Stimulated activated CD4-positive, alpha-beta T cell treated with anti-CD3 and anti-CD28 coated beads, Interleukin-2, amount 100 ng/mL, for 4 hours (primary cell): ENCODE results near the gene PLA2G7.
"Not testable (repeated sequence)": the region's sequence is repeated elsewhere in the genome, so short reads cannot be mapped to it uniquely, and the experiment has no call there.

Experiments
- DNase-seq: peaks from one replicate; pipeline ENCODE4 v3.0.0-alpha.2; 2020; ENCODE audit warnings: low read depth

The PLA2G7 gene

GRCh38 chr6:46748940-46749503 is 13.8 kb upstream of the PLA2G7 start:
- DNase-seq = no peak

- no peak for DNase-seq
These were observed 11.5 kb upstream of the PLA2G7 start, which contains the start of gene ANKRD66 for GRCh38 chr6:46746696-46747095. Gene ANKRD66, plus strand, starts transcription at chr6:46746933. Its CDS starts 5,016 bp downstream, at chr6:46751949.

GRCh38 chr6:46745973-46746372 is 10.8 kb upstream of the PLA2G7 start:
- DNase-seq = no peak

DNA sequence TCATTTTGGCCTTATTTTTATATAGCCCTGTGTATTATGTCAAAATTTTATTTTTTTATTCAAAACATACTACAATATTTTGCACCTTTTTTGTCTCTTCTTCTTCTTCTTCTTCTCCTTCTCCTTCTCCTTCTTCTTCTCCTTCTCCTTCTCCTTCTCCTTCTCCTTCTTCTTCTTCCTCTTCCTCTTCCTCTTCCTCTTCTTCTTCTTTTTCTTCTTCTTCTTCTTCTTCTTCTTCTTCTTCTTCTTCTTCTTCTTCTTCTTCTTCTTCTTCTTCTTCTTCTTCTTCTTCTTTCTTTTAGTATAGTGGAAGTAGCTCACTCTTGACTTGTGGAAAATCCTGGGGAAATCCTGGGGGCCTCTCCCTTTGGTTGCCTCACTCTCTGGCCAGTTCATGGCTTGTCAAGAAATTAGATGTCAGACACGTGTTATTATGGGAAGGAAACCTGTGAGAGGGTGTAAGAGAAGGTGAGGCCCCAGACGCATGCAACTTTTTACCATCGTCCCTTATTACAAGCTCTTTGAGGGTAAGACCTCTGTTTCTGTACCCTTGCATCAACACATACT is 9.1 kb upstream of the PLA2G7 start:
- DNase-seq = not testable (repeated sequence)

GRCh38 chr6:46743425-46744158 is 8.4 kb upstream of the PLA2G7 start:
- no peak for DNase-seq

DNA sequence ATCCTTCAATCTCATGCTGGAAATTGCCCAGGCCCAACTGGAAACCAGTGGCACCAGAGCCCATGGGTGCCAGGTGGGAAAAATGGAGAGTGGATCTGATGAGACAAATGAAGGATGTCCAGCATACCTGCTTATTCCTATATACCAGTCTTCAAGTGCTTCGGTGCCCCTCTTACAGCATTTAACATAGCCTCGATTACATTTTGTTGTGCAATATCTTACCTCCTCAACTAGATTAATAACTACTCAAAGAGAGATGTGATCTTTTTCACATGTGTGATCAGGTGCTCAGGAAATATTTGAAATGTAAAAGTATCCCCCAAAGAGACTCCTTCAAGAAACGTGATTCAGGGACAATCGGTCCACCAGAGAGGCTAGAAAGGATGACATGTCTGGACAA is 6.7 kb upstream of the PLA2G7 start:
- no peak for DNase-seq

- no peak for DNase-seq
These were observed 6.3 kb upstream of the PLA2G7 start for GRCh38 chr6:46741482-46741881.

- DNase-seq = no peak
These were observed 1.7 kb upstream of the PLA2G7 start for GRCh38 chr6:46736906-46737305.

GRCh38 chr6:46735720-46736031 is 501 bp upstream of the PLA2G7 start:
- no peak for DNase-seq

- DNase-seq = no peak
These were observed 1.8 kb downstream of the PLA2G7 start for GRCh38 chr6:46733341-46733801.

DNA sequence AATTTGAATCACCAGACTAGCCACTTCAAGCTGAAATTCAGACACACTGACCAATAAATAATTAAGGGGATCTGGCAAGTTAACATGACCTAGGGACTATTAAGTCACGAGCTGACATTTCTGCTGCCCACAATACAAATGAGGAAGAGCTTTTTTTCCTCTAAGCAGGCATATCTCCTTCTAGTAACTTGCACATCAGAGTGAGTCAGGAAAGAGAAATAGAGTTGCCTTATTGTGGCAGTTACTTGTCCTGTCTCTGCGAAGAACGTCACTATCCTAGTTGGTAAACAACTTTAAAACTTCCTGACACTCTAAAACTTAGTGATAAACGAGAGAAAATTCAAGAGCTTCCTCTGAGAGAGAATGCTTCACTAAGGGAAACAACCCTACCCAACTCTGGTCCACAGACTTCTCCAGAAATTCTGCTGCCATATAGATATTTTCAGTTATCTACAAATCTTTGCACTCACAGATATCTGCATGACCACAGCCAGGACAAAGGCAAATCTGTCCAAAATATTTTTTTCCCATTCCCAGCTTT is 4.2 kb downstream of the PLA2G7 start:
- DNase-seq = no peak

- no peak for DNase-seq
These were observed 5.3 kb downstream of the PLA2G7 start for GRCh38 chr6:46729787-46730326.

DNA sequence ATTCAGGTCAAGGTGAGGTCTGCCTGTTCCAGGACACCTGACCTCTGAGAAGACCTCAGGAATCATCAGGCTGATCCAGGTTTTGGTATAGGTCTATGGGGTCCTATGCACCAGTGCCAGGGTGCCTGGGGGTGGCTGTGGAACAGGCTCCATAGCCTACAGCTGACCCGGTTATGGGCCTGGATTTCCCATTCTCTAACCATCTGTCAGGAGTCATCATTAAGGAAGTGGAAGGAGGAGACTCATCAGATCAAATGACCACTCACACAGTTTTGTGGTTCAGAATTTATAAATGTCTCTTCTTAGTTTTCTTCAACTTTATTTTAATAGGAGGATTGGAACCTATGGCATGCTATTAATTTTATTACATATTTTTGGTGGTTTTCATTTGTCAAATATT is 14.8 kb downstream of the PLA2G7 start:
- DNase-seq = no peak

DNA sequence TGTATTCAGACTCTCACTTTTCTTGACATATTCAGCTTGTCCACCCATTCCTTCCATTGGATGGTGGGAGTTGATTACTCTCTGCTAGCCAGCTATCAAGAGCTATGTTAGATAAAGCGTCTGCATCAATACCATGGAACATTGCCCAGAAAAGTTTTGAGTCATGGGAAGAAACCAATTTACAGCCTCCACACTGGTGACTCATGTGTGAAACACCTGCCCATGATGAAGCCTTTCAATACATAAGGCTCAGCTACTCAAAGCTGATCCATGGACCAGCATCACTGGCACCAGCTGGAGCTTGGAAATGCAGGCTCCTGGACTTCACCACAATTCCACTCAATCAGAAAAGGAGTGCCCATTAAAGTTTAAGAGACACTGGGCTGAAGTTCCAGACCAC is 16.1 kb downstream of the PLA2G7 start:
- DNase-seq = no peak

DNA sequence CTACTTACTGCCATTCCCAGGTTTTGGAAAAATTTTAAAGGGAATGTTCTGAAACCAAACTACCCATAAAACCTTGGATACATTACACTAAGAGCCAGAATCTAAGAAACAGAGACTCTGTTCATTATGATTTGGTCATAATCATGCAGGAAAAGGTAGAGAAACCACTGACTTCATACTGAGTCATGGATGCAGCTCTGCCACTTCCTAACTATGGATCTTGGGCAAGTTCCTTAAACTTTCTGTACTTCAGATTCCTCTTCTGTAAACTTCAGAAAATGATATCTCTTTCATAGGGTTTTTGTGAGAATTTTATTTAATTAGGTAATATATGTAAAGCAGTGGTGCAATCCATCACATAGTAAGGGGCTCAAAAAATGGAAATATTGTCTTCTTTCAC is 20.0 kb downstream of the PLA2G7 start:
- no peak for DNase-seq

- DNase-seq = no peak
These were observed 23.7 kb downstream of the PLA2G7 start for GRCh38 chr6:46711491-46711890.

- DNase-seq = no peak
These were observed 28.7 kb downstream of the PLA2G7 start for GRCh38 chr6:46706464-46706863.

- no peak for DNase-seq
These were observed 30.6 kb downstream of the PLA2G7 start for GRCh38 chr6:46704562-46704961.

DNA sequence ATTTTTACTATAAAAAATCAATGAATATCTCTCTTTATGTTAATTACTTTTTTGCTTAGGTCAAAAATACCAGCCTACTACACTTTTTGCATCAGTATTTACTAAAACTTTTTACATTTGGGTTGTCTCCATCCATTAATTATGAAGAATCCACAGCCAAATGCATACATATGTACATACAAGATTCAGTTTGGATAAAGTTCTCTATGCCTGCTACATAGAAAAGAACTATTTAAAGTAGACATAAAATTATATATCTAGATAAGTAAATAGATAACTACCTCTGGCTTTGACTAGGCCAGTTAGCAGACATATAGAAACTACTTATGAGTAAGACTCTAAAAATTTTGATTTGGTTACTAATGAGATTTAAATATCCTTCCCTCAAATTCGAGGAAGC is 35.2 kb downstream of the PLA2G7 start:
- DNase-seq = no peak

- no peak for DNase-seq
These were observed 44.2 kb downstream of the PLA2G7 start for GRCh38 chr6:46690911-46691451.

DNA sequence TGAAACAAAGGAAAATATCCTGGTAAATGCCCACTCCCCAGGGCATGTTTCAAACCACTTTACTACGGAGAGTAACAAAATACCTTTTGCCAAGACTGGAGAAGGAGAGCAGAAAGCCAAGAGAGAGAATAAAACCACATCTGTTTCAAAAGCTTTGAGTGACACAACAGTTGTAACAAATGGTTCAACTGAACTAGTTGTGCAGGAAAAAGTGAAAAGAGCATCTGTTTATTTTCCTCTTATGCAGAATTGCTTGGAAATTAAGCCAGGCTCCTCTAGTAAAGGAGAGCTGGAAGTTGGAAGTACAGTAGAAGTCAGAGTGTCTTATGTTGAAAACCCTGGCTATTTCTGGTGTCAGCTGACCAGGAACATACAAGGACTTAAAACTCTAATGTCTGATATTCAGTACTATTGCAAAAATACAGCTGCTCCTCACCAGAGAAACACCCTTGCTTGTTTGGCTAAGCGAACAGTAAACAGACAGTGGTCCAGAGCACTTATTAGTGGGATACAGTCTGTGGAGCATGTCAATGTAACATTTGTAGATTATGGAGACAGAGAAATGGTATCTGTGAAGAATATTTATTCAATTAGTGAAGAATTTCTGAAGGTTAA is 44.9 kb downstream of the PLA2G7 start:
- no peak for DNase-seq

DNA sequence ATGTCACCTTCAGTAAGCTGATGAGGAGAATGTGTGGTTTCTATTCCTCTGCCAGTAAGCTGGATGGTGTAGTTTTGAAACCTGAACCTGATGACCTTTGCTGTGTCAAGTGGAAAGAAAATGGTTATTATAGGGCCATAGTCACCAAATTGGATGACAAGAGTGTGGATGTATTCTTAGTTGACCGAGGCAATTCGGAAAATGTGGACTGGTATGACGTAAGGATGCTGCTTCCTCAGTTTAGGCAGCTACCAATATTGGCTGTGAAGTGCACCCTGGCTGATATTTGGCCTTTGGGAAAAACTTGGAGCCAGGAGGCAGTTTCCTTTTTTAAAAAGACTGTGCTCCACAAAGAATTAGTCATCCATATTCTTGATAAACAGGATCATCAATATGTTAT is 45.5 kb downstream of the PLA2G7 start:
- no peak for DNase-seq
